ENCODE data around the gene UAP1L1.

Gene UAP1L1

DNA sequence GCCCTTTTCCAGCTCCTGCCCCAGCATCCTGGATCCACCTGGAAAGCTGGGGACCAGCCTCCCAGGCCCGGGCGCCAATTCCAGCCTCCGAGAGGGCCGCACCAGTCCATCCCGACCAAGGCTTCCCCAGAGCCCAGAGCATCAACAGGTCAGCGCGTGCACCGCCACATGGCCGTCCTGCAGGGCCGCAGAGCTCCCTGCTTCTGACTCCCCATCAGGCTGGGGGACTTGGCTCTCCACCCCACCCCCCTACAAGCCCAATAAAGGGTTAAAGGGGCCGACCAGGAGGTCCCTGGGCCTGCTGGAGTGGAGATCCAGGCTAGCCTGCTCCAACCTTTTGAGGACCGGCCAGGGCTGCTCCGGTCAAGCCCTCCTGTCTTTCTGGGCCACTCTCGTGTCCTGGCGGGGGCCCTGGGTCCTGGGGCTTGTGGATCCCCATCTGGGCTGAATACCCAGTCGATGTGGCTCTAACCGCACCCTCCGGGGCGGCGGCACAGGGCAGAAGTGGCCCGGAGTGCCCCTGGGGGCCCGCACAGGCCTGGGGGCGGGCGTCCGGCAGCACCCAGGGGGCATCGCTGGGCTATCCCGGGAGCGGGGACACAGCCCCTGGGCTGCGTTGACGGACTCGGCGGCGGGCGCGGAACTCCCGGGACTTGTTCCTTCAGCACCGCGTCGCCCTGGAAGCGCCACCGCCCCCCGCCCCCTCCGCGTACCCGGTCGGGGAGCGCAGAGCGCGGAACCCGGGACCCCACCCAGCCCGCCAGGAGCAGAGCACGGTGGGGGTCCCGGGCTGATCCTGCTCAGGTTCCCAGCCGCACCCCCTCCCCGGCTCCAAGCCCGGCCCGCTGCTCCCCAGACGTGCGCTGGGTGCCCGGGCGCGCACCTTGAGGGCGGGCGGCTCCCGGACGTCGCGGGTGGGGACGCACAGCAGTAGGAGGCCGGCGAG lies 24.0 kb upstream of the UAP1L1 start:
- H3K27me3 ChIP-seq (ENCODE audit: insufficient read depth, low read length): peaks cover 29% of the 10 kb centered on the region
- no peaks in the 10 kb centered on the region for H3K79me2 ChIP-seq (ENCODE audit: control insufficient read depth, insufficient read depth, low read length, poor library complexity)
- H4K91ac ChIP-seq (ENCODE audit: low read depth, low read length): no peak overlapping the region
- no peak overlapping the region for H3K4ac ChIP-seq (ENCODE audit: low read depth, low read length)
- H3K4me1 ChIP-seq (ENCODE audit: control insufficient read depth in 1 of 2, insufficient read depth in 2 of 2, low read length in 2 of 2): peaks cover 8 to 11% of the 10 kb centered on the region in 2 experiments
- no peak overlapping the region for H2BK120ac ChIP-seq (ENCODE audit: insufficient read depth, low read length, poor library complexity)
- no peak overlapping the region for H2BK12ac ChIP-seq (ENCODE audit: low read length)
- H3K9ac ChIP-seq (ENCODE audit: low read length): no peak overlapping the region
- no peak overlapping the region for H3K27ac ChIP-seq (ENCODE audit: low read depth, low read length)
- H2AK5ac ChIP-seq (ENCODE audit: low read length): no peak overlapping the region
- H4K12ac ChIP-seq (ENCODE audit: low read depth, low read length): no peak overlapping the region
- peak overlapping the region; percentile 40 for H3K4me3 ChIP-seq (ENCODE audit: low read depth, low read length)
- peaks cover 4% of the 10 kb centered on the region for H3K9me3 ChIP-seq (ENCODE audit: insufficient read depth, low read depth, low read length)
- WGBS (ENCODE audit: extremely low coverage, insufficient coverage, insufficient read length): no CpG with 5 or more reads among the region's 71 CpGs
- no peak overlapping the region for H3K18ac ChIP-seq (ENCODE audit: low read length)
- H3K23ac ChIP-seq (ENCODE audit: low read length): no peak overlapping the region
- no peaks in the 10 kb centered on the region for H3K36me3 ChIP-seq (ENCODE audit: control insufficient read depth in 1 of 2, insufficient read depth in 2 of 2, low read length in 2 of 2)
- no peaks in the 10 kb centered on the region for H3K79me1 ChIP-seq (ENCODE audit: low read length)
- no peak overlapping the region for H4K8ac ChIP-seq (ENCODE audit: low read depth, low read length)
- no peak overlapping the region for H2AFZ ChIP-seq (ENCODE audit: insufficient read depth, low read length, poor library complexity)
- H2BK5ac ChIP-seq (ENCODE audit: low read depth, low read length, poor library complexity): no peak overlapping the region
- H3K14ac ChIP-seq (ENCODE audit: low read length): no peak overlapping the region
- H3K4me2 ChIP-seq (ENCODE audit: low read length): peak overlapping the region; percentile 61
- DNase-seq: no peak

DNA sequence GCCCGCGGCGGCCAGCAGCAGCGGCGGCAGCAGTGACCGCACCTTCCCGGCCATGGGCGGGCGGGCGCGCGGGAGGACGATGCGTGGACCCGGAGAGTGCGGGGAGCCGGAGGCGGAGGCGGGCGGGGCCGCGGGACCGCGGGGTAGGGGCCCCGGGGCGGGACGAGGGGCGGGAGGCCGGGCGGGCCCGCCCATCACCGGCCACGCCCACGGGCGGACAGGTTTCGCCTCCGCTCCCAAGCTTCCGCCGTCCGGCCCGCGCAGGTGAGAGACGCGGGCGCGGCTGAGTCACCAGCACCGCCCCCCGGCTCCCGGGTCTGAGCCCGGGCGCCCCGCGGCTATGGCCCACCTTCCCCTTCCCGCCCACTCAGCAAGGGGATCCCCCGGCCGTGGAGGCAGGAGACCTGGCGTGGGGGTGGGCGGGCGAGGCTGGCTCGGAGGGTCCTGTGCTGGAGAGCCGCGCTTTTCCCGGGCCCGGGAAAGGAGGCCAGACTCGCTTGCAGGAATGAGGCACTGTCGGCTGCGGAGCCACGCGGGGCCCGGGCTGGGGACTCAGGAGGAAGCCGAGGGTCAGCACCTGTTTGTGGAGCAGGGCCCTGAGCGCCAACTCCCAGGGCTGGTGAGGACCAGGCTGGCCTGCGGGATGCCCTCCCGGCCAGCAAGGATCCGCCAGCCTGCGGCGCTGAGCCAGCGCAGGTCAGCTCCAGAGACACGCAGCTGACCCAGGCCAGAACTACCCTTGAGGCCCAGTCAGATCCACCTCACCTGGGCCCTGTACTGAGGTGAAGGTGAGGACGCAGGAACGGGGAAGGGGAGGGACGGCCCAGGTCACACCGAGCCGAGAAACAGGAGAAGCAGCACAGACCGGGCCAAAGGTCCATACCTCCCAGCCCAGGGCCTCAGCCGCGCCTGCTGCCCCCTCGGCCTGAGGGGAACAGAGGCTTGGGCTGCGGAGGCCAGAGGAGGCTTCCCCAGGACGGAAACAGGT lies 23.1 kb upstream of the UAP1L1 start, which contains the start of gene ENTPD2:
Gene ENTPD2 (minus strand): TSS at position 118 of the 988 bp plus-strand sequence. CDS start 64 bp downstream, at position 54.
- Histone ChIP-seq H2BK120ac (ENCODE audit: insufficient read depth, low read length, poor library complexity) (no peak within 1 kb of the TSS), H3K27ac (ENCODE audit: low read depth, low read length) (no peak within 1 kb of the TSS), H3K18ac (ENCODE audit: low read length) (no peak within 1 kb of the TSS), H3K4me2 (ENCODE audit: low read length) (peak within 1 kb of the TSS; percentile 61), H2BK12ac (ENCODE audit: low read length) (no peak within 1 kb of the TSS), H2AK5ac (ENCODE audit: low read length) (no peak within 1 kb of the TSS), H3K9me3 (ENCODE audit: insufficient read depth, low read depth, low read length) (peaks cover 4% of the 10 kb centered on the region), H3K9ac (ENCODE audit: low read length) (no peak within 1 kb of the TSS), H3K14ac (ENCODE audit: low read length) (no peak within 1 kb of the TSS), H3K36me3 (ENCODE audit: control insufficient read depth in 1 of 2, insufficient read depth in 2 of 2, low read length in 2 of 2) (no peaks in the 10 kb centered on the region), H3K4me1 (ENCODE audit: control insufficient read depth in 1 of 2, insufficient read depth in 2 of 2, low read length in 2 of 2) (peaks cover 8 to 11% of the 10 kb centered on the region in 2 experiments), H3K4ac (ENCODE audit: low read depth, low read length) (no peak within 1 kb of the TSS), H2AFZ (ENCODE audit: insufficient read depth, low read length, poor library complexity) (no peak within 1 kb of the TSS), H3K79me1 (ENCODE audit: low read length) (no peaks in the 10 kb centered on the region), H3K27me3 (ENCODE audit: insufficient read depth, low read length) (peaks cover 29% of the 10 kb centered on the region), H4K91ac (ENCODE audit: low read depth, low read length) (peak within 1 kb of the TSS; percentile 22), H2BK5ac (ENCODE audit: low read depth, low read length, poor library complexity) (no peak within 1 kb of the TSS), H3K4me3 (ENCODE audit: low read depth, low read length) (peak within 1 kb of the TSS; percentile 40), H3K79me2 (ENCODE audit: control insufficient read depth, insufficient read depth, low read length, poor library complexity) (no peaks in the 10 kb centered on the region), H4K12ac (ENCODE audit: low read depth, low read length) (no peak within 1 kb of the TSS), H4K8ac (ENCODE audit: low read depth, low read length) (no peak within 1 kb of the TSS), H3K23ac (ENCODE audit: low read length) (no peak within 1 kb of the TSS)
- DNase-seq: peak; percentile 23 to 67
- no CpG with 5 or more reads among the region's 90 CpGs for WGBS (ENCODE audit: extremely low coverage, insufficient coverage, insufficient read length)

DNA sequence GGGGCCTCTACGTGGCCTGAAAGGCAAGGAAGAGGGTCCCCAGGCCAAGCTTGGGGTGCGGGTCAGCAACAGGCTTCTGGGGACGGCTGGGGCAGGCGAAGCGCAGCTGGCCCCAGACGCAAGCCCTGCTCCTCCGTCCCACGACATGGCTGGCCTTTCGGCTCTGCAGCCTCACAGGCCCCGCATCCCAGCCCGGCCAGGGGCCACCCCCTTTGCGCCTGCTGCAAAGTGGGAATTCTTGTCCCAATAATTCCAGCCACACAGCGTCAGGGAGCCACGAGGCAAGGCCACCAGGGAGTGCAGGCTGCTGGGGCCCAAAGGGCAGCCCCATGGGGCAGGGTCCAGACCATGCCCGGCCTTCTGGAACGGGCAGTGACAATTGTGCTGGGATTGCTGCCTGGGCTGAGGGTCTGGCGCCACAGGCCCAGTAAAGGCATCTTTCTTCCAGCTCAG lies 22.4 kb upstream of the UAP1L1 start:
- DNase-seq: no peak
- Histone ChIP-seq H3K18ac (ENCODE audit: low read length) (no peak overlapping the region), H3K79me1 (ENCODE audit: low read length) (no peaks in the 10 kb centered on the region), H3K23ac (ENCODE audit: low read length) (no peak overlapping the region), H2AK5ac (ENCODE audit: low read length) (no peak overlapping the region), H3K9me3 (ENCODE audit: insufficient read depth, low read depth, low read length) (peaks cover 4% of the 10 kb centered on the region), H3K79me2 (ENCODE audit: control insufficient read depth, insufficient read depth, low read length, poor library complexity) (no peaks in the 10 kb centered on the region), H3K9ac (ENCODE audit: low read length) (no peak overlapping the region), H4K91ac (ENCODE audit: low read depth, low read length) (no peak overlapping the region), H4K12ac (ENCODE audit: low read depth, low read length) (no peak overlapping the region), H4K8ac (ENCODE audit: low read depth, low read length) (no peak overlapping the region), H3K4me1 (ENCODE audit: control insufficient read depth in 1 of 2, insufficient read depth in 2 of 2, low read length in 2 of 2) (peaks cover 8 to 11% of the 10 kb centered on the region in 2 experiments), H3K4me2 (ENCODE audit: low read length) (no peak overlapping the region), H2BK120ac (ENCODE audit: insufficient read depth, low read length, poor library complexity) (no peak overlapping the region), H2BK12ac (ENCODE audit: low read length) (no peak overlapping the region), H2BK5ac (ENCODE audit: low read depth, low read length, poor library complexity) (no peak overlapping the region), H3K14ac (ENCODE audit: low read length) (no peak overlapping the region), H3K36me3 (ENCODE audit: control insufficient read depth in 1 of 2, insufficient read depth in 2 of 2, low read length in 2 of 2) (no peaks in the 10 kb centered on the region), H2AFZ (ENCODE audit: insufficient read depth, low read length, poor library complexity) (no peak overlapping the region), H3K4me3 (ENCODE audit: low read depth, low read length) (no peak overlapping the region), H3K27ac (ENCODE audit: low read depth, low read length) (no peak overlapping the region), H3K4ac (ENCODE audit: low read depth, low read length) (no peak overlapping the region), H3K27me3 (ENCODE audit: insufficient read depth, low read length) (peaks cover 22% of the 10 kb centered on the region)
- no CpG with 5 or more reads among the region's 17 CpGs for WGBS (ENCODE audit: extremely low coverage, insufficient coverage, insufficient read length)
